Measurements from ENCODE around the gene RAB40B. TPM values are rescaled to one million over a fixed set of nuclear protein-coding genes. Genes with fewer than 3 reads are reported as not detected.
A peak's percentile ranks its signal among the peaks of the same experiment; 100 is the strongest.

RAB40B gene
- total RNA-seq, 2 donors from 2014 or later = 18.2 to 39.9 TPM

- no peak for TF ChIP-seq CTCF (IDR thresholded peaks at IDR 0.05)
- no peak for TF ChIP-seq POLR2A (IDR thresholded peaks at IDR 0.05)
- Histone ChIP-seq H3K27me3 (no peaks in the 10 kb centered on the region), H3K4me3 (no peak overlapping the region), H3K9me3 (no peaks in the 10 kb centered on the region), H3K27ac (peak overlapping the region in 1 of 4 donors; percentile 36), H3K36me3 (replicated peaks in 1 of 2; ENCODE audit: insufficient read depth in 1 of 2, low read depth in 2 of 2) (no peaks in the 10 kb centered on the region), H3K4me1 (peaks cover 3% of the 10 kb centered on the region)
- ATAC-seq (no peak), DNase-seq (no peak)
- intact Hi-C loops (cut with DNase I) = loop anchor here (5.0 kb wide), 1 partner anchor 48 kb away; no protein-coding TSS in a partner anchor
- 74 to 82% methylated on average over 13 to 30 of the region's 30 CpGs for WGBS, 2 donors
These were observed 44.6 kb downstream of the RAB40B start for GRCh38 chr17:82653651-82654528.

GRCh38 chr17:82650723-82651122, 47.8 kb downstream of the RAB40B start:
- 56 to 66% methylated on average over 10 of the region's 10 CpGs for WGBS, 2 donors

GRCh38 chr17:82649501-82650261, 48.8 kb downstream of the RAB40B start:
- intact Hi-C loops (cut with DNase I) = loop anchor here (5.0 kb wide), 1 partner anchor 53 kb away; no protein-coding TSS in a partner anchor
- 64 to 84% methylated on average over 4 to 22 of the region's 22 CpGs for WGBS, 2 donors
- Histone ChIP-seq H3K27ac (peak overlapping the region in 1 of 4 donors; percentile 56), H3K27me3 (no peaks in the 10 kb centered on the region), H3K9me3 (no peaks in the 10 kb centered on the region), H3K4me3 (no peak overlapping the region), H3K36me3 (replicated peaks in 1 of 2; ENCODE audit: insufficient read depth in 1 of 2, low read depth in 2 of 2) (no peaks in the 10 kb centered on the region), H3K4me1 (peaks cover 28% of the 10 kb centered on the region)
- ATAC-seq (no peak), DNase-seq (no peak)
- TF ChIP-seq CTCF (IDR thresholded peaks at IDR 0.05) = no peak
- no peak for TF ChIP-seq POLR2A (IDR thresholded peaks at IDR 0.05)

More at GRCh38 chr17:82650723-82651122, 47.8 kb downstream of the RAB40B start:
- TF ChIP-seq CTCF (IDR thresholded peaks at IDR 0.05) (no peak), POLR2A (IDR thresholded peaks at IDR 0.05) (no peak)
- no peaks in the 10 kb centered on the region for H3K9me3 ChIP-seq
- no peak overlapping the region for H3K27ac ChIP-seq
- H3K4me3 ChIP-seq = no peak overlapping the region
- ATAC-seq = no peak
- no peaks in the 10 kb centered on the region for H3K36me3 ChIP-seq (replicated peaks in 1 of 2; ENCODE audit: insufficient read depth in 1 of 2, low read depth in 2 of 2)
- peaks cover 17% of the 10 kb centered on the region for H3K4me1 ChIP-seq
- no peaks in the 10 kb centered on the region for H3K27me3 ChIP-seq
- intact Hi-C loops (cut with DNase I) = loop anchor here (5.0 kb wide), 1 partner anchor 52 kb away; no protein-coding TSS in a partner anchor
- DNase-seq = no peak

- WGBS, 2 donors = 0 to 12% methylated on average over 8 to 16 of the region's 37 CpGs
- no peaks in the 10 kb centered on the region for H3K9me3 ChIP-seq
- peaks cover 0 to 2% of the 10 kb centered on the region in 2 donors for H3K36me3 ChIP-seq (replicated peaks in 1 of 2; ENCODE audit: insufficient read depth in 1 of 2, low read depth in 2 of 2)
- H3K27me3 ChIP-seq = no peaks in the 10 kb centered on the region
- H3K4me3 ChIP-seq = no peak overlapping the region
- no peak for ATAC-seq
- TF ChIP-seq CTCF (IDR thresholded peaks at IDR 0.05) = no peak
- H3K27ac ChIP-seq = peak overlapping the region in 3 of 4 donors; percentile 46 to 93 (median 56)
- peak; percentile 43 to 68 (median 52) for DNase-seq
- peaks cover 36% of the 10 kb centered on the region for H3K4me1 ChIP-seq
- intact Hi-C loops (cut with DNase I) = no loop called here
These were observed 49.7 kb downstream of the RAB40B start for GRCh38 chr17:82648742-82649331.
